IPS-NIHi7 (cell line): ENCODE results near the gene RAD23B.

Experiments used
- DNase-seq: peaks from one replicate; pipeline ENCODE4 v3.0.0; 2012; ENCODE audit warnings: mixed read lengths; ENCODE audit errors: extremely low spot score

The RAD23B gene

DNA sequence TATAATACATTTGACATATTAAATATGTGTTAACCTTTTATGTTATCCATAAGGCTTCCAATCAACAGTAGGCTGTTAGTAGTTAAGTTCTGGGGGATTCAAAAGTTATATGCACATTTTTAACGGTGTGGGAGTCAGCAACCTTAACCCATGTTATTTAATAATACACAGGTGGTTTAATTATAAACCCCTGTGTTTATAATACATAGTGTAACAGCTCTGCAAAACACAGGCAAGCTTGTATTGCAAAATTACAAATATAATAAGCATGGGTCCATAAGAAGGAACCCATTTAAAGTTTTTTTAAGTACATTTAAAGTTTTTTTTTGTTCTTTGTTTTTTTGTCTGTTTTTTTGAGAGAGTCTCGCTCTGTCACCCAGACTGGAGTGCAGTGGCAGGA, 14.5 kb upstream of the RAD23B start:
- no peak for DNase-seq

GRCh38 chr9:107269254-107269653, 13.8 kb upstream of the RAD23B start:
- no peak for DNase-seq

GRCh38 chr9:107269681-107270080, 13.4 kb upstream of the RAD23B start:
- DNase-seq: no peak

DNA sequence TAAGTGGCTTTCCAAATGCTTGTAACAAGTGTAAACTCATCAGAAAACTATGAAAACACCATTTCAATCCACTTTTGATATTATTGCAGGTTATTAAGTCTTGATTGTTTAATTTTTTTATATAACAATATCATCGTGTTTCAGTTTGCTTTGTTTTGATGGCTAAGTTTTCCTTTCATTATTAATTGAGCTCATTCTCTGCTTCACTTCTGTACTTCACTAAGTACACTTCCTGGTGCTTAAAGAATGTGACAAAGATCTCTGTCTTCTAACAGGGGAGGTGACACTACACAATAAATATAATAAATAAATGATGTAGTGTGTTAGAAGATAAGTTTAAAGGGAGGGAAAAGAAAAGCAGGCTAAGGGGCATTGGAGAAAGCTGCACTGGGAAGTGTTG, 13.0 kb upstream of the RAD23B start:
- no peak for DNase-seq

GRCh38 chr9:107270580-107270979, 12.5 kb upstream of the RAD23B start:
- DNase-seq: no peak

DNA sequence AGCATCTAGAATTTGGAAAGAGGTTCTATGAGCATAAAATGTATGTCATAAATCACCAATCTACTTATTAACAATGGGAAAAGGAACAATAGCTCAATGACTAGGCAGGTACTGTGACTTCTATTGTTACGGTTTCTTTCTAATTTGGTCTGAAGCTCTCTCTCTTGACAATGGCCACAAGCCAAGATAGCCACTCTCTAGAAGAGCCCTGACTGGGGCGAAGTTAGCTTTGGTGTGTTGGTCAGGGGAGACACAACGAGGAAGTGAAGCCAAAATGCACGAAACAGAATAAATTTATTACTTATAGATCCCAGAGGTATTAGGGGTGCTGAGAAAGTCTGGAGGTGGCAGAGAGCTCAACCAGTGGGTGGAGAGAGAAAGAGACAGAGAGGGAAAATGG, 9.4 kb upstream of the RAD23B start:
- no peak for DNase-seq

DNA sequence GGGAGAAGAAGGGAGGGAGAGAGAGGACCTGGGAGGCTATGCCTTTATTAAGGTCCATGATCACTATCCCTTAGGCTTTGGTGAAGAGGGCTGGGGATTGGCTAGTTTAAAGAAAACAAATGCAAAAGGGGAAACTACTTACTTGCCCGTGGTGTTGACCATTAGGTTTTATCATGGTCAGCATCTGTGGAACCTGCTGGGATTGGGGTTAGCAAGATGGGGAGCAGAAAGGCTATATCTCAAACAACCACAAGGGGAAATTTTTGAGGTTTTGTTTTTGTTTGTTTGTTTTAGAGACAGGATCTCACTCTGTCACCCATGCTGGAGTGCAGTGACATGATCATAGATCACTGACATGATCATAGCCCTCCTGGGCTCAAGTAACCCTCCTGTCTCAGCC, 9.0 kb upstream of the RAD23B start:
- no peak for DNase-seq

DNA sequence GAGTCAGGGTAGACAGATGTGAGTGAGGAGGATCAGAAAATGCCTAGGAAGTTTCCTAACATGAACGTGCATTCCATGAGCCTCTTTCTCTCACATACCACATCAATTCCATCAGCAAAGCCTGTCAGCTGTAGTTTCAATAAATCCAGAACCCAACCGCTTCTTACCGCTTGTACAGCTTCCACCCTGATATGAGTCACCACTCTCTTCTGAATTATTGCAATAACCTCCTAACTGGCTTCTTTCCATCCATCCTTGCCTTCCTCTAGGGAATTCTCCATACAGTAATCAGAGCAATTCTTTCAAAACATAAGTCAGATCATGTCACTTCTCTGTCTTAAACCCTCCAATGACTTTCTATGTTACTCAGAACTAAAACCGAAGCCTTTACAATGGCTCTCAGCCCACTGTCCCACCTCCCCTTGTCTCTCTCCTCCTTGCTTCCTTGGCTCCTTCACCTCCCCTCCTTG, 8.1 kb upstream of the RAD23B start:
- DNase-seq: no peak

DNA sequence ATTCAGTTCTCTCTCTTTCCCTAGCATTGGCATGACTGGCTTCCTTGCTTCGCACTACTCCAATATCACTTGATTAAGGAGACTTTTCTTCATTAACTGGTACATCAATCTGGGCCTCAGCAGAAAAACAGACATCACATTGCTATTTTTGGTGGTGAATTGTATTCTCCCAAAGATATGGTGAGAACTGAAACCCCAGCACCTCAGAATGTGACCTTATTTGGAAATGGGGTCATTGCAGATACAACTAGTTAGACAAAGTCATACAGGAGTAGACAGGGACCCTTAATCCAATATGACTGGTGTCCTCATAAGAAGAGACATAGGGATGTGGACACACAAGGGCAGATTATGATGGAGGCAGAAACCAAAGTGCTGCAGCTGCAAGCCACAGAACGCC, 7.5 kb upstream of the RAD23B start:
- no peak for DNase-seq

GRCh38 chr9:107276966-107277710, 5.9 kb upstream of the RAD23B start:
- DNase-seq: no peak

GRCh38 chr9:107277801-107278200, 5.3 kb upstream of the RAD23B start:
- no peak for DNase-seq

GRCh38 chr9:107279086-107279485, 4.0 kb upstream of the RAD23B start:
- no peak for DNase-seq

DNA sequence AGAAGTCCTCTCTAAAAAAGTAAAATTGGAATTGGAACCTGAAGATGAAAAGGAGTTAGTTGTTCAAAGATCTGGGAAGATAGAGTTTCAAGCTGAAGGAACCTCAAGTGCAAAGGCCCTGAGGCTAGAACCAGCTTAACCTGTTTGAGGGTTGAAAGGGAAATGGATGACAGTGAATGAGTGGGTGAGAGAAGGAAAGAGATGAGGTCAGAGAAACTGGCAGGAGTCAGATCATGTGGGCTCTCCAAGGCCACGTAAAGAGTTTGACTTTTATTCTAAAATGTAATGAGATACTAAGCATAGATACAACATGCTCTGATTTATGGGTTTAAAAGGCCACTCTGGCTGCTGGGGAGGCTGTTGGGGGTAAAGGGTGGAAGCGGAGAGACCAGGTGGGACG, 2.5 kb upstream of the RAD23B start:
- no peak for DNase-seq

DNA sequence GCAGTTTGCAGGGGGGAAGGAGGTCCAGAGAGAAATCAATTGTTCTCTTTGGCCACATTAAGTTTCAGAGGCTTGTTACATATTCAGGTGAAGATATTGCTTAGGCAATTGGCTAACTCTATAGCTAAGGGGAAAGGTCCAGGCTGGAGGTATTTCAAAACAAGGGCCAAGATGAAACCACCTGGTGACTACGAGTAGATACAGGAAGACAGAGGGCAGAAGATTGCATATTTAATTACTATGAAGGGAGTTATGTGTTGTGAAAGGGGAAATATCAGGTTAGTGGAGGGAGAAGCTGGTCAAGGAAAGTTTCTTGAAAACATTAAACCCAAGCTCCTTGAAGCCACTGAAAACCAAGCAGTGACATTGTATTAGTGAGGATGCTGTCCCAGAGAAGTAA, 1.9 kb upstream of the RAD23B start:
- DNase-seq: no peak

DNA sequence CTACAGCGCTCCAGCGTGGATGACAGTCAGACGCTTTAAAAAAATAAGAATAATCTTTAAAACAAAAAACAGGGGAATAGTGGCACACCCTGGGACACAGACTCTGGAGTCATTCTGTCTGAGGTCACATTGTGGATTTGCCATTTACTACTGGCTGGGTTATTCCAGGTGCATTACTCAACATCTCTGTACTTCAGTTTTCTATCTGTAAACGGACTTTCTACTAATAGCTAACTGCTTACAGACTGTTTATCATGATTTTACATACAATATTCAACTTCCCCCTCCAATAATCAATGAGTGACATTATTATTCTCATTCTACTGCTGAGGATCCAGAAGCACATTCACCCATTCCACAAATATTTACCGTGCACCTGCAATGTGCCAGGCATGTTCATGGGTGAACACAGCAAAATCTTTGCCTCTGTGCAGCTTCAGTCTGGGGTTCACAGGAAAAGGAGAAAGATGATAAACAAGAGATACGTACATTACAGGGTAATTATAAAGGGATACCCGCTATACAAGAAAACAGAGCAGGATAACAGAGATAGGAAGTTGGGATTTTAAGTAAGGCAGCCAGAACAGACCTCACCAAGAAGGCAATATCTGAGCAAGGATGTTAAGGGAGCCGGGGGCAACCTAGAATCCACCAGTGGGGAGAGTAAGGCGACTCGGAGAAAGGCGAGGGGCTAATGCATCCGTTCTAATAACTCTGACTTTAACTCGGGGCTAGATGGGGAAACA, 984 bp upstream of the RAD23B start:
- DNase-seq: no peak

DNA sequence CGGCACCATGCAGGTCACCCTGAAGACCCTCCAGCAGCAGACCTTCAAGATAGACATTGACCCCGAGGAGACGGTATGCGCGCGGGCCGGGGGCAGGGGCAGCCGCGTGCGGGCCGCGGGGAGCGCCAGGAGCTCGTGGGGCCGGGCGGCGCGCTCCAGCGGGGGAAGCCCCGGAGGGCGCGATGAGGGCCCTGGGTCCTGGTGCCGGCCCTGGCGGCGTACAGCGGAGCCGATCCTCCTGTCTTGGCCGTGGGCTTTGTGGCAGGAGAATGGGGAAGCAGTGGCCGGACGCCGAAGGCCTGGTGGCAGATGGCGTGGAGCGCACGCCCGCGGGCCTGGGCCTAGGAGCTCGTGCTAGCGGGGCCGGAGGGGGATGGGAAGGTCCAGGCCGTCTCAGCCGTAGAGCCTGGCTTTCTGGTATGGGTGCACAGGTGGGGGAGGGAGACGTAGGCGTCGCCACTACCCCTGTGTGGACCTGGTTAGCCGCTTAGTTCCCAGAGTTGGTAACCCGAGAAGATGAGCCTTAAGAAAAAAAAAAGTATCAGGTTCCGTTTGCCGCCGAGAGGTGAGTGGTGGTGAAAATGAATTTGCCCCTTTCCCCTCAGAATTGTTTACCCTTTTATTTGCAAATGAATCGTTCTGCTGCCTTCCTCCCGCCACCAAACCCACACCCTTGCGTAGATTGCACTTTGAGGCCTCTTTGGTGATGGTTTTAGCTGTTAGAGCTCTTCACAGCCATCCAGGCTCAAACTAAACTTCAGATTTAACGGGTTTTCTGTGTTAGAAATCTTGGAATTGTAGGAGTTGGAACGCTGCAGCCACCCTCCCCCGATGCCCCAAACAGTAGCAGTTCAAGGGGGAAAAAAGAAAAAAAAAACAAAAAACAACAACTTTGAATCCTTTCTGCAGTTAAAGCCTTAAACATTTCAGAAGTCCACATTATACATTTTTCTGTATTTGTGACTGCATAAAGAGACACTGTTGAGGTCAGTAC, 841 bp downstream of the RAD23B start:
- DNase-seq: peak; percentile 79

DNA sequence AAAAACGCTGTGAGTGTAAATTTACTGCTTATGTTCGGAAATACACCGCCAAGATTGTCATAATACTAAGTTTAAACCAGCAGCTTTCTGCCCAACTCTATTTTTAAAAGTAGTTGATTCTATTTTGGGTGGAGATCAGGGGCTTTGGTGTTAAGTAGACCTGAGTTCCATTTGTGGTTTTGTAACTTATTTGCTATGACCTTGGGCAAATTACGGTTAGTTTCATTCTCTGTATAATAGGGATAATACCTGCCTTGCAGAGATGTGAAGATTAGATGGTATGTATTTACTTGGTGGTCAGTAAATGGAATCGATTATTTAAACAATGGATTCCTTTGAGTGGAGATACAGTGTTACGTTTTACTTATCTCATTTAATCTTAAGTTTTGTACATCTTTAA, 1.6 kb downstream of the RAD23B start:
- no peak for DNase-seq

DNA sequence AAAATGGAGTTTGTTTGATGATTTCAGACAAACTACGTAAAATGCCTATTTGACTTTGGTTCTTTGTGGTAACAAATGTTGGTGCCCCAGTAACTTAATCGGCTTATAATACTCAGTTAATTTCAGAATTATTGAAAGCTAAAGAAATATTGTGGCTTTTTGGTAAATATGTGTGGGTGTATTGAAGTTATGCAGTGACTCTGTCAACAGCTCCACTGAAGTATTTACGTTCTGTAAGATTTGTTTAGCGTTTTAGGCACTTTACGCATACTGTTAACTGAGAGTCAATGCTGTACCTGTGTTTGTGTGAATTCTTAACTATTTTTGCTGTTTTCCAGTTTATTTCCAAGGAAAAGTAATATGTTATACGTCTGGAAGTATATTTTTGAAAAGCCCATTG, 2.2 kb downstream of the RAD23B start:
- DNase-seq: no peak

- no peak for DNase-seq
Observed at GRCh38 chr9:107286057-107286456, 3.0 kb downstream of the RAD23B start.

- no peak for DNase-seq
Observed at GRCh38 chr9:107288701-107289100, 5.6 kb downstream of the RAD23B start.

- DNase-seq: no peak
Observed at GRCh38 chr9:107290619-107291018, 7.5 kb downstream of the RAD23B start.
